ENCODE measurements around the gene APRT. TPM values are rescaled to one million over a fixed set of nuclear protein-coding genes. Genes with fewer than 3 reads are reported as not detected.
"Not testable (repeated sequence)": the region's sequence is repeated elsewhere in the genome, so short reads cannot be mapped to it uniquely, and the experiment has no call there.

The APRT gene
- total and polyA plus RNA-seq, 2 of the 8 experiments (the other 6 are each of a cell fraction or from before 2014, with no cell fraction given), result 221 to 267 TPM

GRCh38 chr16:88771781-88772180 is 39.9 kb downstream of the APRT start:
- not testable (repeated sequence) for H3K4ac ChIP-seq (replicated peaks; ENCODE audit: insufficient read length, low read depth, low read length); H3K36me3 ChIP-seq (ENCODE audit: control insufficient read depth in 2 of 4, insufficient read depth in 4 of 4, low read length in 3 of 4); H2BK5ac ChIP-seq (ENCODE audit: low read depth, low read length); H4K5ac ChIP-seq (ENCODE audit: insufficient read length, low read depth, low read length); H3K18ac ChIP-seq (ENCODE audit: extremely low read depth, low read length); H4K91ac ChIP-seq (replicated peaks; ENCODE audit: insufficient read length, low read length); H3K4me3 ChIP-seq (ENCODE audit: extremely low read depth in 1 of 4, insufficient read depth in 2 of 4, low read depth in 3 of 4, low read length in 4 of 4); H3K14ac ChIP-seq (ENCODE audit: insufficient read length); H3K4me2 ChIP-seq (ENCODE audit: insufficient read depth in 1 of 2, low read depth in 2 of 2, low read length in 2 of 2); H3K27ac ChIP-seq (ENCODE audit: low read depth, low read length); H3K23me2 ChIP-seq (ENCODE audit: low read depth, low read length); H2BK15ac ChIP-seq (ENCODE audit: low read length); FAIRE-seq; H2AFZ ChIP-seq (ENCODE audit: low read length); H3K27me3 ChIP-seq (replicated peaks in 1 of 4; ENCODE audit: control insufficient read depth in 3 of 4, extremely low read depth in 1 of 4, insufficient read depth in 3 of 4, low read length in 3 of 4); H2AK5ac ChIP-seq (ENCODE audit: low read depth, low read length); H3K23ac ChIP-seq (ENCODE audit: insufficient read length); H3K56ac ChIP-seq (replicated peaks; ENCODE audit: insufficient read length, low read depth, low read length); H3K9ac ChIP-seq (replicated peaks in 1 of 4; ENCODE audit: extremely low read depth in 1 of 4, low read depth in 3 of 4, low read length in 3 of 4); H2BK20ac ChIP-seq (ENCODE audit: low read length); H3K9me3 ChIP-seq (ENCODE audit: insufficient read depth in 2 of 2, low read depth in 1 of 2, low read length in 1 of 2); H2BK120ac ChIP-seq (replicated peaks; ENCODE audit: low read depth, low read length); H2BK12ac ChIP-seq (ENCODE audit: low read depth, low read length); H4K20me1 ChIP-seq (replicated peaks in 1 of 2; ENCODE audit: control insufficient read depth in 1 of 2, insufficient read depth in 2 of 2, low read length in 2 of 2); DNase-seq (ENCODE audit: low read depth in 1 of 2, low spot score in 2 of 2); H4K8ac ChIP-seq (ENCODE audit: extremely low read depth, insufficient read depth, low read length); H3K79me1 ChIP-seq (ENCODE audit: low read depth, low read length)
- ChIA-PET POLR2A (ENCODE audit: partially characterized antibody) (interaction anchor here (0.9 to 5.3 kb wide), 6 partner anchors 9 to 35 kb away, joined by 3 to 22 read pairs (median 6); no protein-coding TSS in a partner anchor), CTCF (ENCODE audit: partially characterized antibody) (interaction anchor here (0.8 to 2.7 kb wide), 5 partner anchors 10 to 37 kb away, joined by 3 to 14 read pairs (median 6); no protein-coding TSS in a partner anchor)
- WGBS, 2 experiments (ENCODE audit: extremely low coverage in 1 of 2, insufficient coverage in 1 of 2, insufficient read length in 1 of 2, insufficient replicate concordance in 2 of 2, low coverage in 1 of 2, low lambda C conversion rate in 2 of 2, missing lambda C conversion rate in 1 of 2), result 91% methylated on average over 6 of the region's 23 CpGs; no CpG with 5 or more reads in 1 of the 2 experiments
- Histone ChIP-seq H3K79me2 (ENCODE audit: control insufficient read depth in 1 of 2, insufficient read depth in 2 of 2, low read length in 2 of 2) (peaks cover 0 to 10% of the 10 kb centered on the region in 2 experiments; a peak in 1 of 4 replicates), H3K4me1 (replicated peaks in 1 of 4; ENCODE audit: control insufficient read depth in 3 of 4, insufficient read depth in 4 of 4, low read length in 3 of 4) (peaks cover 6 to 46% (median 31%) of the 10 kb centered on the region in 4 experiments)

All from H1 (cell line).